ENCODE measurements around the gene NACC2. TPM values are rescaled to one million over a fixed set of nuclear protein-coding genes. Genes with fewer than 3 reads are reported as not detected.

The NACC2 gene
- total and polyA plus RNA-seq, 2 of the 8 experiments (the other 6 are each of a cell fraction or from before 2014, with no cell fraction given), result 8.3 to 14.0 TPM

GRCh38 chr9:135959814-135960213, 135.3 kb downstream of the NACC2 start:
- H2BK20ac ChIP-seq (ENCODE audit: low read length), result no peak overlapping the region
- H2BK120ac ChIP-seq (replicated peaks; ENCODE audit: low read depth, low read length), result no peak overlapping the region
- no peak for TF ChIP-seq SAP30 (IDR thresholded peaks at IDR 0.05; ENCODE audit: insufficient read depth, insufficient replicate concordance, low read length)
- TF ChIP-seq CBX5 (IDR thresholded peaks at IDR 0.05; ENCODE audit: low read depth, low read length), result no peak
- no peak for TF ChIP-seq KDM1A (IDR thresholded peaks at IDR 0.05; ENCODE audit: borderline replicate concordance, low read length)
- TF ChIP-seq GTF2F1 (IDR thresholded peaks at IDR 0.05; ENCODE audit: borderline replicate concordance, low read depth, low read length), result no peak
- H3K9ac ChIP-seq (replicated peaks in 1 of 4; ENCODE audit: extremely low read depth in 1 of 4, low read depth in 3 of 4, low read length in 3 of 4), result peak overlapping the region in 1 of 4 experiments; percentile 65; a peak in 1 of 7 replicates
- peaks cover 11% of the 10 kb centered on the region for H3K79me1 ChIP-seq (ENCODE audit: low read depth, low read length)
- peaks cover 5 to 44% of the 10 kb centered on the region in 2 experiments for H3K79me2 ChIP-seq (ENCODE audit: control insufficient read depth in 1 of 2, insufficient read depth in 2 of 2, low read length in 2 of 2)
- peaks cover 9 to 11% of the 10 kb centered on the region in 2 experiments for H4K20me1 ChIP-seq (replicated peaks in 1 of 2; ENCODE audit: control insufficient read depth in 1 of 2, insufficient read depth in 2 of 2, low read length in 2 of 2)
- H3K4ac ChIP-seq (replicated peaks; ENCODE audit: insufficient read length, low read depth, low read length), result no peak overlapping the region
- no peaks in the 10 kb centered on the region for H3K36me3 ChIP-seq (ENCODE audit: control insufficient read depth in 2 of 4, insufficient read depth in 4 of 4, low read length in 3 of 4)
- ChIA-PET POLR2A (ENCODE audit: partially characterized antibody) (interaction anchor here (1.0 to 1.9 kb wide), 2 partner anchors 10 to 152 kb away, joined by 3 to 5 read pairs; no protein-coding TSS in a partner anchor), CTCF (ENCODE audit: partially characterized antibody) (interaction anchor here (0.7 to 1.8 kb wide), 10 partner anchors 8 to 178 kb away, joined by 3 to 5 read pairs (median 4); no protein-coding TSS in a partner anchor)
- no peak overlapping the region for H2BK15ac ChIP-seq (ENCODE audit: low read length)
- no peak overlapping the region for H3K27ac ChIP-seq (ENCODE audit: low read depth, low read length)
- no peaks in the 10 kb centered on the region for H3K9me3 ChIP-seq (ENCODE audit: insufficient read depth in 2 of 2, low read depth in 1 of 2, low read length in 1 of 2)
- no peak overlapping the region for H2BK5ac ChIP-seq (ENCODE audit: low read depth, low read length)
- peaks cover 1% of the 10 kb centered on the region for H3K23me2 ChIP-seq (ENCODE audit: low read depth, low read length)
- peak overlapping the region; percentile 78 to 92 for H3K4me2 ChIP-seq (ENCODE audit: insufficient read depth in 1 of 2, low read depth in 2 of 2, low read length in 2 of 2)
- no peak overlapping the region for H4K8ac ChIP-seq (ENCODE audit: extremely low read depth, insufficient read depth, low read length)
- H3K4me3 ChIP-seq (ENCODE audit: extremely low read depth in 1 of 4, insufficient read depth in 2 of 4, low read depth in 3 of 4, low read length in 4 of 4), result peak overlapping the region; percentile 14 to 90 (median 82); a peak in 5 of 8 replicates
- H2AFZ ChIP-seq (ENCODE audit: low read length), result no peak overlapping the region
- FAIRE-seq (no peak), DNase-seq (ENCODE audit: low read depth in 1 of 2, low spot score in 2 of 2) (no peak)
- H3K23ac ChIP-seq (ENCODE audit: insufficient read length), result no peak overlapping the region
- no peak overlapping the region for H3K14ac ChIP-seq (ENCODE audit: insufficient read length)
- no peak overlapping the region for H3K56ac ChIP-seq (replicated peaks; ENCODE audit: insufficient read length, low read depth, low read length)
- peaks cover 4 to 7% (median 5%) of the 10 kb centered on the region in 4 experiments; a peak in 5 of 7 replicates for H3K4me1 ChIP-seq (replicated peaks in 1 of 4; ENCODE audit: control insufficient read depth in 3 of 4, insufficient read depth in 4 of 4, low read length in 3 of 4)
- no peaks in the 10 kb centered on the region for H3K27me3 ChIP-seq (replicated peaks in 1 of 4; ENCODE audit: control insufficient read depth in 3 of 4, extremely low read depth in 1 of 4, insufficient read depth in 3 of 4, low read length in 3 of 4)
- H3K18ac ChIP-seq (ENCODE audit: extremely low read depth, low read length), result no peak overlapping the region
- no peak overlapping the region for H4K91ac ChIP-seq (replicated peaks; ENCODE audit: insufficient read length, low read length)
- no peak overlapping the region for H4K5ac ChIP-seq (ENCODE audit: insufficient read length, low read depth, low read length)
- no peak overlapping the region for H2AK5ac ChIP-seq (ENCODE audit: low read depth, low read length)
- H2BK12ac ChIP-seq (ENCODE audit: low read depth, low read length), result no peak overlapping the region
- 87% methylated on average over 9 of the region's 9 CpGs; no CpG with 5 or more reads in 1 of the 2 experiments for WGBS, 2 experiments (ENCODE audit: extremely low coverage in 1 of 2, insufficient coverage in 1 of 2, insufficient read length in 1 of 2, insufficient replicate concordance in 2 of 2, low coverage in 1 of 2, low lambda C conversion rate in 2 of 2, missing lambda C conversion rate in 1 of 2)
